Hematopoietic multipotent progenitor cell treated with erythropoietin and hydrocortisone succinate and interleukin-3 and kit ligand, for 6 days (in vitro differentiated cells): ENCODE measurements around the gene SPTBN5.
A peak's percentile ranks its signal among the peaks of the same experiment; 100 is the strongest.

Experiments used
- DNase-seq: peaks from one replicate; pipeline ENCODE4 v3.0.0-alpha.2; 2015

SPTBN5 gene

GRCh38 chr15:41862515-41863116 lies 31.2 kb downstream of the SPTBN5 start:
- no peak for DNase-seq

DNA sequence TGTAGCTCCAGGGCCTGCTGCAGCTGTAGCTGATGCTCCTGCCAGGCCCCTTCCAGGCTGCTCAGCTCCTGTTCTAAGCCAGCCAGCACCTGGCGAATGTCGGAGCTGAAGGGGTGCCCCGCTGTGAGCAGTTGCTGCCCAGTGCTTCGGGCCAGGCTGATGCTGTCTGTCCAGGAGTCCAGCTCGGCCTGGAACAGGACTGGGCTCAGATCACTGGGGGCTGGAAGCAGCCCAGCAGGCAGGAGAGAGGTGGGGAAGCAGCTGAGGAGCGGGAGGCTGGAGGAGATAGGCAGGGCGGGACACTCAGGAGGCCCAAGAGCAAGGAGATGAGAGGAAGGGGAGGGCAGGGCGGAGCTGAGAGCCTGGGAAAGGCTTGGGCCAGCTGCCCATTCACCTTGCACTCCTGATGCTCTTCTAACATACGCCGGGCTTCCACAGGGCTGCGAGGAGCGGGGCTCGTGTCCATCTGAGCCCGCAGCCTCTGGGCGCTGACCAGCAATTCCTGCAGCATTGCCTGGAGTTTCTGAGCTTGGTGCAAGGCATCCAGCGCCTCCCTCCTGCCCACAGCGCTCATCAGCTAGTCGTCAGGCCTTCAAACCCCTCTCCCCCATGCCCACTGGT lies 32.0 kb downstream of the SPTBN5 start:
- no peak for DNase-seq

DNA sequence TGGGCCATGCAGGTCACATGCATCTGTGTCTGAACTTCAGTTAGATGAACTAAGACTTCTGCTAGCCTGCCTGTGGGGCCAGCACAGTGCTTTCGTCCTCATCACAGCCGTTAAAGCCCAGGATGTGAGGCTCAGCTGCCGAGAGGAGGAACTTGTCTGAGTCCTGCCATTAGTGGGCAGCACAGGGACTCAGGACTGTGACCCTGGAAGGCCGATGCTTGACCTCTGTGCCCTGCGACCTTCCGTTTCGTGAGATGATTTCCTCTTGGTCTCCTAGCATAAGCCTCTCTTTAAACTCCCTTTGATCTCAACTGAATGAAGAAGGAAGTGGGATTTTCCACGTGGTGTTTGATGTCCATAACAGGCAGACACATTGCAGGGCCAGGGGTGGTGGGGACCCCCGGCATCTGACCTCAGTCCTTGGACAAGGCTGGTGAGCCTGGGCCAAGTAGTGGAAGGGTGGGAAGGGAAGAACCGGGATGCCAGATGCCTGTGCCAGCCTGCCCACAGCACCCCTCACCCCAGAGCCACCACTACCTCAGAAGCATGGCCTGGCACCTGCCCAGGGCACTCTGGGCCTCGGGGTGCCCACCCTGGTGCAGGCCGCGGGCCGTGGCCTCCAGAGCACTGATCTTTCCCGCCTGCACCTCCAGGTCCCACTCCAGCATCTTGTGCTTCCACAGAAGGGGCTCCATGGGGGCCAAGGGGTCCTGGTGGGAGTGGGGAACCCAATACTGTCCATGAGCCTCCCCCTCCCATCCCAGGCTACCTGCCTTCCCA lies 33.6 kb downstream of the SPTBN5 start:
- peak; percentile 21 for DNase-seq

GRCh38 chr15:41858756-41859155 lies 35.1 kb downstream of the SPTBN5 start:
- no peak for DNase-seq

DNA sequence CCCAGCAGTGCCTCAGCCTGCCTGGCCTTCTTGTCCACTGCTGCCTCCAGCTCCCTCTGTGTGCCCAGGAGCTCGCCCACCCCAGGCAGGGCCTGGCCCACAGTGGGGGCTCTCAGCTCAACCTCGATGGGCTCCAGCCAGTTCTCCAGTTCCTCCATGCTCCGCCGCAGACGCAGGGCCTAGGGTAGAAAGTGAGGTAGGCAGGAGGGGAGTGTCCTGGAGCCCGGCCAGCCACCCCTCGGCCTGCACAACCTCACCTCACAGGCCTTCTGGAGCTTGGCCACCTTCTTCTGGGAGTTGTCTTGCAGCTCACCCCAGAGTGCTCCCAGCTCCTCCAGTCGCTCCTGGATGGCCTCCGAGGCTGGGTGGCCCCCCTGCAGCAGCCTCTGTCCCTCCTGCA lies 36.5 kb downstream of the SPTBN5 start:
- no peak for DNase-seq

GRCh38 chr15:41856716-41857115 lies 37.1 kb downstream of the SPTBN5 start:
- DNase-seq, result no peak

DNA sequence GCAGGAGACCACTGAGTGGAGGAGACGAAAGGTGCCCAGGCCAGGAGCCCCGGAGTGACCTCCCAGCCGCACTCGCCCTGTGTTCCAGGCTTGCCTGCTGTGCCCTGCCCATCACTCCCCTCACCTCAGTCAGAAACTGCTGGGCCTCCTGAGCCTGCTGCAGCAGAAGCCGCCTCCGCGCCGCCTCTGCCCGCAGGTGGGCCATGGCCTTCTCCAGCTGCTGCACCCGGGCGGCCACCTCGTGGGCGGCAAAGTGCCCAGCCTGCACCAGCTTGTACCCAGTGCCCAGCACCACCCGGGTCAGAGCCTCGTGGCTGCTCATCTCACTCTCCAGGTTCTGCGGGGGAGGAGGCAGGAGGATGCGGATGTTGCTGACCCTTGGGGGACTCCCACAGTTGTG lies 37.6 kb downstream of the SPTBN5 start:
- no peak for DNase-seq

- no peak for DNase-seq
Observed at GRCh38 chr15:41855261-41855961, 38.4 kb downstream of the SPTBN5 start.

- no peak for DNase-seq
Observed at GRCh38 chr15:41854443-41854842, 39.4 kb downstream of the SPTBN5 start.

DNA sequence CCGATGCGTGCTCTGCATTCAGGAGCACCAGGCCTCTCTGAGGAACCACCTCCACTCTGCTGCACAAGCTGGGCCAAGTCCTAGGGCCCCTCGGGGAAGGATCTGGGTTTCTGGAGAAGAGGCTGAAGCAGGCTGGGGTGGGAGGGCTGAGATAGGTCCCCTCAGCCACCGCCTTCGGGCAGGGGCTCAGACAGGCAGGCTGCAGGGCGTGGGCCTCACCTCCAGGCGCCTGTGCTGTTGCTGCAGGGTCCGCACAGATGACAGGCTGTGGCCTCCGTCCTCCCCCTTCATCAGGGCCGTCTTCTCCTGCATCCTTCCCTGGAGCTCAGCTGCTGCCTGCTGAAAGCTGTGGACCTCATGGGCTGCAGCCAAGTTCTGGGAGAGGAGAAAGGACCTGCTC lies 40.0 kb downstream of the SPTBN5 start:
- no peak for DNase-seq

GRCh38 chr15:41852736-41853590 lies 40.9 kb downstream of the SPTBN5 start:
- no peak for DNase-seq

GRCh38 chr15:41851755-41852370 lies 42.0 kb downstream of the SPTBN5 start:
- no peak for DNase-seq

DNA sequence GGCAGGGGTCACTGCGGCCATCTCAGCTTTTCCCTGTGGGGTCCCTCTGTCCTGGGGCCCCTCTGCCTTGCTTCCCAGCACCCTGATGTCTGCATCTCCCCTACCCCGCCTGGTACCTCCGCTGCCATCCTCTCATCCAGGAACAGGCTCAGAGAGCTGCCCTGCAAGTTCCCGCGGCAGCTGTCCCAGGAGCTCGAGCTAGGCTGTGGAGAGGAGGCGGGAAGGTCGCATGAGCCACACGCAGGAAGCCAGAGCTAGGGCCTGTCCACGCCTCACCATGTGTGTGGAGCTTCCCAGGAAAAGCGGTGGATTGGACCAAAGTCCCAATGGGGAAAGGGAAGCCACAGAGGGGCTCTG lies 42.7 kb downstream of the SPTBN5 start:
- no peak for DNase-seq

GRCh38 chr15:41850482-41851166 lies 43.2 kb downstream of the SPTBN5 start:
- no peak for DNase-seq

DNA sequence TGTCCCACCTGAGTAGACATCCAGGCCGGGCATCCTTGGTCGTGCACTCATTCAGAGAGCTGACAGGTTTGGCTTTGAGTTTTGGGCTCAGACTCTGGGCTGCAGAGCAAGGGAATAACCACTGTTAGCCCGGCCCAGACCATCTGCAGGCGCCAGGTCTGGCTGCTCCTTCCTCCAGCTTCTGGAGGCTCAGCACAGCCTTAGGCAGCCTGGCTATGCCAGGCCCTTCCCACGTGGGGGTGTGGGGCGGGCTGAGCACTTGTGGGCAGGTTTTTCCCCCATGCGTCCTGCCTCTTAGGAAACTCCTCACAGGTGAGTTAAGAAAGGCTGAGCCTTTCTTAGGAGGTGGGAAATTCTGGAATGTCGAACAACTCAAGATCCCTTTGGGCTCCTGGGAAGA lies 44.0 kb downstream of the SPTBN5 start:
- no peak for DNase-seq

GRCh38 chr15:41849204-41849603 lies 44.6 kb downstream of the SPTBN5 start:
- DNase-seq, result no peak

DNA sequence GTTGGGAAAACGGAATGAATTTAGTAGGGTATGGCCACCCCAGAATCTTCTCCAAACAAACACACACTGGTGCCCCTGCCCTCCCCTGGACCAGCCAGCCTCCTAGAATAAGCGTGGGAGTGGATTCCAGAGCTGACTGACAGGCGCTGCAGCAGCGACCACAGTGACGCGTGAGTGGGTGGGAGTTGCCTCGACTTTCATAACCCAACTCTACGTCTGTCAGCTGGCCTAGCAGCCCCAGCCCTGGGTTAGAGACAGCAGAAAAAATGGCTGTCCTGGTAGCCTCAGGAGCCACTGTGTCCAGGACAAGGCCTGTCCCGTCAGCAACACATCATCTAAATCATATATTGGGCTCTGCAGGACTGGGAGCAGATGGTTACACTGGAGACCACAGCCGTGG lies 45.2 kb downstream of the SPTBN5 start:
- DNase-seq, result no peak

DNA sequence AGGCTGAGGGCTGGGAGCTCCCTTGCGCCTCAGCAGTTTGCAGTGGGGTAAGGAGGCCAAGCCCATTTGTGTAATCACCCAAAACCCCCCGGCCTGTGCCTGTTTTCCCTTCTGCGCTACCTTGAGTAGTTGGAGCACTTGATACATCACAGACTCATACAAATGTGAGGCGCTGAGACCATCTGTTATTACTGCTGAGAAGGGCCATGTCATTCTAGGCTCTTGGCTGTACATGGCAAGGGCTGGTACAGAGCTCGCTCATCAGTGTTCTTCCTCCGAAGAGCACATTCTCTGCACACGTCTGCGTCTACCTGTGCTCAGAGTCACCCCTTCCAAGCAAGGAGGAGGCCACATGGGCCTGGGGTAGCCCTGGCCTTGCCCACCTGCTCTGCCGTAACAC lies 45.9 kb downstream of the SPTBN5 start:
- no peak for DNase-seq

GRCh38 chr15:41847206-41847605 lies 46.6 kb downstream of the SPTBN5 start:
- DNase-seq, result no peak

DNA sequence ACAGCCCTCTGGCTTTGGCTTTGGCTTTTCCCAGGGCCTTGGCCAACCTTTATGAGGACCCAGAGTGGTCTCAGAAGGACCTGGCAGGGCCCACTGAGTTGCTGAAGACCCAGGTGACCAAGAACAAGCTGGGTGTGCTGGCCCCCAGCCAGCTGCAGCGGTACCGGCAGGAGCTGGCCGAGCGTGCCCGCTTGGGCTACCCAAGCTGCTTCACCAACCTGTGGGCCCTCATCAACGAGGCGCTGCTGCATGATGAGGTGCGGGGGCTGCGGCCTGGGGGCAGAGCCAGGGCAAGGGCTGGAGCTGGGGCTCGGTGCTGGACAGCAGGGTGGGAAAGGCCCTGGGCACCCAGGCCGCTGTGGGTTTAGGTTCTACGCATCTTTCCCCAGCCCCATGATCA lies 49.0 kb downstream of the SPTBN5 start:
- DNase-seq, result no peak

GRCh38 chr15:41843571-41843970 lies 50.3 kb downstream of the SPTBN5 start:
- no peak for DNase-seq

- DNase-seq, result no peak
Observed at GRCh38 chr15:41842229-41842628, 51.6 kb downstream of the SPTBN5 start.
